OCI-LY1 (cell line): ENCODE results near the gene GPR39.

Experiments
- CTCF ChIP-seq: fragments of 200-600 bp; sonication (generic), shearing (Covaris generic); IDR thresholded peaks from 2 replicates; pipeline ENCODE4 v1.5.1; 2017; ENCODE audit warnings: mild to moderate bottlenecking, antibody characterized with exemption, low read length, moderate library complexity, mixed read lengths
- EZH2 ChIP-seq: fragments of 200-600 bp; sonication (generic), shearing (Covaris generic); IDR thresholded peaks from 2 replicates; pipeline ENCODE4 v1.8.0; 2017; ENCODE audit warnings: borderline replicate concordance, mixed run types, mild to moderate bottlenecking, antibody characterized with exemption, low read length, moderate library complexity, mixed read lengths

DNA sequence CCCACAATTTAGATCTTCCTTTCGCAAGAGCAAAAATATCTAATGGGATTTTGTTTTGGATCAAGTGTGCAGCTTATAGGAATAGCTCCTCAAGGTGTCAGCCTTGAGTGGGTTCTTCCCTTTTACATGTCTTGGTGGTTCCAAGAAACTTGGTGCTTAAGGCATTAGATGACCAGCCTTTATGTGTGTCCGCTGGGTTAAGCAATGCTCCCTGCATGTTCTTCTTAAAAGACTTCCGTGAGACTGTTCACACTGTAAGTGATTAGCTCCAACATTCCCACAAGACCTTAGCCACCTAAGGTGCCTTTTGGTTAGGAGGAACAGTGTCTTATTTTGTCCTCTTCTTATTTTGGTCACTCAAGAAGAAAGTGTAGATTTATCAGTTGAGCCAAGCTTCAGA is 44.3 kb upstream of the GPR39 start:
- no peak for TF ChIP-seq CTCF
- no peak for TF ChIP-seq EZH2
